Neutrophil (primary cell): ENCODE data around the gene INHBB.

Experiments
- H3K27ac ChIP-seq: fragments of 200-600 bp; sonication (generic); 2 replicates; pipeline ENCODE4 v1.5.1; 2016; ENCODE audit warnings: mild to moderate bottlenecking, moderate library complexity
- H3K27me3 ChIP-seq: fragments of 200-600 bp; sonication (generic); 2 replicates; pipeline ENCODE4 v1.6.0; 2016; ENCODE audit warnings: mild to moderate bottlenecking
- H3K36me3 ChIP-seq: fragments of 200-600 bp; sonication (generic); 2 replicates; pipeline ENCODE4 v1.5.1; 2017
- H3K4me1 ChIP-seq, 2 experiments: fragments of 200-600 bp in 1 of 2; sonication (generic) in 1 of 2; 1 replicate in 1 of 2; 2 replicates in 1 of 2; pipeline versions ENCODE4 v1.5.1 to v1.6.1; 2013 to 2016; ENCODE audit warnings: low read depth in 1 of 2, low read length in 1 of 2, mild to moderate bottlenecking in 1 of 2, moderate library complexity in 1 of 2; ENCODE audit not compliant: control insufficient read depth in 1 of 2, insufficient read depth in 1 of 2
- H3K4me3 ChIP-seq, 2 experiments: fragments of 200-600 bp in 1 of 2; sonication (generic) in 1 of 2; 1 replicate in 1 of 2; 2 replicates in 1 of 2; pipeline ENCODE4 v1.5.1; 2013 to 2016; ENCODE audit warnings: low read depth in 1 of 2, low read length in 1 of 2, mild to moderate bottlenecking in 1 of 2, moderate library complexity in 1 of 2
- H3K9me3 ChIP-seq: fragments of 200-600 bp; sonication (generic); 2 replicates; pipeline ENCODE4 v1.5.1; 2016
- CTCF ChIP-seq: fragments of 200-600 bp; sonication (generic); IDR thresholded peaks from 2 replicates; pipeline ENCODE4 v1.5.1; 2016; ENCODE audit warnings: antibody characterized with exemption

The INHBB gene

GRCh38 chr2:120378605-120379004, 32.7 kb downstream of the INHBB start:
- TF ChIP-seq CTCF, result no peak
- Histone ChIP-seq H3K36me3 (no peaks in the 10 kb centered on the region), H3K4me3 (no peak overlapping the region), H3K9me3 (no peaks in the 10 kb centered on the region), H3K27me3 (peaks cover 13% of the 10 kb centered on the region), H3K4me1 (no peaks in the 10 kb centered on the region), H3K27ac (no peak overlapping the region)

- Histone ChIP-seq H3K36me3 (no peaks in the 10 kb centered on the region), H3K9me3 (no peaks in the 10 kb centered on the region), H3K4me3 (no peak overlapping the region), H3K27me3 (peaks cover 4% of the 10 kb centered on the region), H3K27ac (no peak overlapping the region), H3K4me1 (no peaks in the 10 kb centered on the region)
- no peak for TF ChIP-seq CTCF
Measured at GRCh38 chr2:120379916-120380893, 34.3 kb downstream of the INHBB start.

GRCh38 chr2:120381192-120381591, 35.3 kb downstream of the INHBB start:
- Histone ChIP-seq H3K36me3 (no peaks in the 10 kb centered on the region), H3K27ac (no peak overlapping the region), H3K27me3 (no peaks in the 10 kb centered on the region), H3K9me3 (no peaks in the 10 kb centered on the region), H3K4me1 (no peaks in the 10 kb centered on the region), H3K4me3 (no peak overlapping the region)
- TF ChIP-seq CTCF, result no peak

- H3K27ac ChIP-seq, result no peak overlapping the region
- H3K36me3 ChIP-seq, result no peaks in the 10 kb centered on the region
- H3K9me3 ChIP-seq, result no peaks in the 10 kb centered on the region
- H3K27me3 ChIP-seq, result no peaks in the 10 kb centered on the region
- H3K4me3 ChIP-seq, result no peak overlapping the region
- TF ChIP-seq CTCF, result no peak
- no peaks in the 10 kb centered on the region for H3K4me1 ChIP-seq
Measured at GRCh38 chr2:120381661-120382060, 35.7 kb downstream of the INHBB start.

- Histone ChIP-seq H3K27ac (no peak overlapping the region), H3K4me1 (no peaks in the 10 kb centered on the region), H3K36me3 (no peaks in the 10 kb centered on the region), H3K27me3 (no peaks in the 10 kb centered on the region), H3K9me3 (no peaks in the 10 kb centered on the region), H3K4me3 (no peak overlapping the region)
- TF ChIP-seq CTCF, result no peak
Measured at GRCh38 chr2:120382541-120383144, 36.7 kb downstream of the INHBB start.
